ENCODE results near the gene KLF15. TPM values are rescaled to one million over a fixed set of nuclear protein-coding genes. Genes with fewer than 3 reads are reported as not detected.

Gene KLF15
- total and polyA plus RNA-seq, 2 of the 8 experiments (the other 6 are each of a cell fraction or from before 2014, with no cell fraction given) = 15.7 to 19.5 TPM

GRCh38 chr3:126349071-126349470, 8.1 kb downstream of the KLF15 start:
- ChIA-PET CTCF (ENCODE audit: partially characterized antibody) (interaction anchor here (0.8 to 3.3 kb wide), 35 partner anchors 9 to 215 kb away, joined by 3 to 30 read pairs (median 5); partner anchors contain the start of gene KLF15), POLR2A (ENCODE audit: partially characterized antibody) (interaction anchor here (1.0 to 2.3 kb wide), 5 partner anchors 9 to 97 kb away, joined by 3 to 9 read pairs (median 4); partner anchors contain the start of gene KLF15)
- TF ChIP-seq RNF2 (IDR thresholded peaks at IDR 0.05; ENCODE audit: borderline replicate concordance, low read depth, low read length, missing control alignments, poor library complexity, severe bottlenecking) (no peak), GTF2F1 (IDR thresholded peaks at IDR 0.05; ENCODE audit: borderline replicate concordance, low read depth, low read length) (no peak), ASH2L (IDR thresholded peaks at IDR 0.05; ENCODE audit: low read length) (no peak), CBX5 (IDR thresholded peaks at IDR 0.05; ENCODE audit: low read depth, low read length) (no peak), SP1 (IDR thresholded peaks at IDR 0.05; ENCODE audit: low read depth, low read length) (no peak), JUN (IDR thresholded peaks at IDR 0.05; ENCODE audit: low read depth, low read length) (no peak), ZNF274 (IDR thresholded peaks at IDR 0.05; ENCODE audit: borderline replicate concordance, extremely low read depth, low read length) (no peak), KDM4A (IDR thresholded peaks at IDR 0.05; ENCODE audit: low read depth, low read length, severe bottlenecking) (no peak), SUZ12 (IDR thresholded peaks at IDR 0.05; ENCODE audit: low read length) (no peak), EGR1 (IDR thresholded peaks at IDR 0.05; ENCODE audit: borderline replicate concordance, low read depth, low read length) (no peak), CBX8 (IDR thresholded peaks at IDR 0.05; ENCODE audit: borderline replicate concordance, low read depth, low read length) (no peak), TAF1 (IDR thresholded peaks at IDR 0.05; ENCODE audit: low read depth, low read length) (no peak), HDAC6 (IDR thresholded peaks at IDR 0.05; ENCODE audit: low read depth, low read length) (no peak), EZH2 (IDR thresholded peaks at IDR 0.05; ENCODE audit: low read depth, low read length, severe bottlenecking) (no peak)

More at GRCh38 chr3:126349071-126349470, 8.1 kb downstream of the KLF15 start:
- Histone ChIP-seq H3K23ac (ENCODE audit: insufficient read length) (no peak overlapping the region), H2BK15ac (ENCODE audit: low read length) (no peak overlapping the region), H3K27me3 (replicated peaks in 1 of 4; ENCODE audit: control insufficient read depth in 3 of 4, extremely low read depth in 1 of 4, insufficient read depth in 3 of 4, low read length in 3 of 4) (no peaks in the 10 kb centered on the region), H3K4me1 (replicated peaks in 1 of 4; ENCODE audit: control insufficient read depth in 3 of 4, insufficient read depth in 4 of 4, low read length in 3 of 4) (peaks cover 0 to 2% (median 0%) of the 10 kb centered on the region in 4 experiments; a peak in 3 of 7 replicates), H3K18ac (ENCODE audit: extremely low read depth, low read length) (no peak overlapping the region), H3K56ac (replicated peaks; ENCODE audit: insufficient read length, low read depth, low read length) (no peak overlapping the region), H3K36me3 (ENCODE audit: control insufficient read depth in 2 of 4, insufficient read depth in 4 of 4, low read length in 3 of 4) (peaks cover 0 to 15% (median 10%) of the 10 kb centered on the region in 4 experiments; a peak in 5 of 8 replicates), H3K9me3 (ENCODE audit: insufficient read depth in 2 of 2, low read depth in 1 of 2, low read length in 1 of 2) (no peaks in the 10 kb centered on the region), H4K20me1 (replicated peaks in 1 of 2; ENCODE audit: control insufficient read depth in 1 of 2, insufficient read depth in 2 of 2, low read length in 2 of 2) (peaks cover 0 to 23% of the 10 kb centered on the region in 2 experiments), H4K5ac (ENCODE audit: insufficient read length, low read depth, low read length) (no peak overlapping the region), H3K14ac (ENCODE audit: insufficient read length) (no peak overlapping the region), H2BK120ac (replicated peaks; ENCODE audit: low read depth, low read length) (no peak overlapping the region), H3K4me3 (ENCODE audit: extremely low read depth in 1 of 4, insufficient read depth in 2 of 4, low read depth in 3 of 4, low read length in 4 of 4) (no peak overlapping the region), H3K4ac (replicated peaks; ENCODE audit: insufficient read length, low read depth, low read length) (no peak overlapping the region), H2BK12ac (ENCODE audit: low read depth, low read length) (no peak overlapping the region), H2AK5ac (ENCODE audit: low read depth, low read length) (no peak overlapping the region), H4K91ac (replicated peaks; ENCODE audit: insufficient read length, low read length) (no peak overlapping the region), H3K79me1 (ENCODE audit: low read depth, low read length) (0 out of 2 replicates have a peak, but pooled peaks cover 4% of the 10 kb centered on the region), H3K4me2 (ENCODE audit: insufficient read depth in 1 of 2, low read depth in 2 of 2, low read length in 2 of 2) (no peak overlapping the region), H3K79me2 (ENCODE audit: control insufficient read depth in 1 of 2, insufficient read depth in 2 of 2, low read length in 2 of 2) (peaks cover 0 to 9% of the 10 kb centered on the region in 2 experiments; a peak in 1 of 4 replicates), H3K27ac (ENCODE audit: low read depth, low read length) (no peak overlapping the region), H2BK5ac (ENCODE audit: low read depth, low read length) (no peak overlapping the region), H3K23me2 (ENCODE audit: low read depth, low read length) (no peaks in the 10 kb centered on the region), H2AFZ (ENCODE audit: low read length) (no peak overlapping the region), H3K9ac (replicated peaks in 1 of 4; ENCODE audit: extremely low read depth in 1 of 4, low read depth in 3 of 4, low read length in 3 of 4) (no peak overlapping the region), H4K8ac (ENCODE audit: extremely low read depth, insufficient read depth, low read length) (no peak overlapping the region), H2BK20ac (ENCODE audit: low read length) (no peak overlapping the region)
- no peak for FAIRE-seq
- DNase-seq (ENCODE audit: low read depth in 1 of 2, low spot score in 2 of 2) = no peak
- WGBS, 2 experiments (ENCODE audit: extremely low coverage in 1 of 2, insufficient coverage in 1 of 2, insufficient read length in 1 of 2, insufficient replicate concordance in 2 of 2, low coverage in 1 of 2, low lambda C conversion rate in 2 of 2, missing lambda C conversion rate in 1 of 2) = 97% methylated on average over 6 of the region's 6 CpGs; no CpG with 5 or more reads in 1 of the 2 experiments

Measured in H1 (cell line).